Endothelial cell of hepatic sinusoid (primary cell): ENCODE measurements around the gene TMPO.
"Not testable (repeated sequence)": the region's sequence is repeated elsewhere in the genome, so short reads cannot be mapped to it uniquely, and the experiment has no call there.

Source experiments
- in situ Hi-C: cut with HindIII; loops from 2 replicates; pipeline ENCODE4 v1.10.0; 2017; ENCODE audit warnings: low sequenced_read_pairs

TMPO gene

DNA sequence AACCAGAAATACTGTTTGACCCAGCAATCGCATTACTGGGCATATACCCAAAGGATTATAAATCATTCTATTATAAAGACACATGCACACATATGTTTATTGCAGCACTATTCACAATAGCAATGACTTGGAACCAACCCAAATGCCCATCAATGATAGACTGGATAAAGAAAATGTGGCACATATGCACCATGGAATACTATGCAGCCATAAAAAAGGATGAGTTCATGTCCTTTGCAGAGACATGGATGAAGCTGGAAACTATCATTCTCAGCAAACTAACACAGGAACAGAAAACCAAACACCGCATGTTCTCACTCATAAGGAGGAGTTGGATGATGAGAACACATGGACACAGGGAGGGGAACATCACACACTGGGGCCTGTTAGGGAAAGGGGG is 61.4 kb downstream of the TMPO start:
- in situ Hi-C loops: not testable (repeated sequence)

DNA sequence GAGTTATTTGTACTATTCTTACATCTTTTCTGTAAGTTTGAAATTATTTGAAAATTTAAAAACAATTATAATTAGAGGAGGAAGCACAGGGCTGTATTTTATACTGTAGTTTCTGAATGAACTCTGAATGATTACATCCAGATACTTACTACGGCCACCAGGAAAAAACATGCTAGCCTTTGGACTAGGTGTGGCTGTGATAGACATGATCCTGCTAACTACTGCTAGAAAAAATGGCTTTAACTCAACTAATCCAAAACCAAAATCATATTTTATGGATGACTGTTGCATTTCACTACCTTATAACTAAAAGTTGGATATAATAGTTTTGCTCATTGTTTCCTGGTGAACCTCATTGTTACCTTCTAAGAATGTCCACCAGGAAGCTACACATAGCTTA is 63.0 kb downstream of the TMPO start:
- in situ Hi-C loops: no loop called here

DNA sequence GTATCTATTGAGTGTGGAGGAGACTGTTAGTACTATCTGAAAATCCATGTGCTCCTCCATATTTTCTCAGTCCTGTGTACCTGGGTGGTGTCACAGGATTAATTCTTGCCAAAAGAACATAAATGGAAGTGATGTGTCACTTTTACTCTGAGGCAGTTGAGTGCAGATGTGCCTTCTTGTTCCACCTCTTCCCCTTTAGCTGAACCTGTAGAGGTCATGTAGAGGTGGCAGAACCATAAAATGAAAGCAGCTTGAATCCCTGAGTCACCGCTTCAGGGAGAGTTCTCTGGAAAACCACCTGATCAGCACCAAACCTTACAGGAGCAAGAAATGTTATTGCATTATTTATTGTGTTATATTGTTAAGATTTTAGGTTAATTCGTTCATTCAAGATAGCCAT is 63.4 kb downstream of the TMPO start:
- in situ Hi-C loops: no loop called here

DNA sequence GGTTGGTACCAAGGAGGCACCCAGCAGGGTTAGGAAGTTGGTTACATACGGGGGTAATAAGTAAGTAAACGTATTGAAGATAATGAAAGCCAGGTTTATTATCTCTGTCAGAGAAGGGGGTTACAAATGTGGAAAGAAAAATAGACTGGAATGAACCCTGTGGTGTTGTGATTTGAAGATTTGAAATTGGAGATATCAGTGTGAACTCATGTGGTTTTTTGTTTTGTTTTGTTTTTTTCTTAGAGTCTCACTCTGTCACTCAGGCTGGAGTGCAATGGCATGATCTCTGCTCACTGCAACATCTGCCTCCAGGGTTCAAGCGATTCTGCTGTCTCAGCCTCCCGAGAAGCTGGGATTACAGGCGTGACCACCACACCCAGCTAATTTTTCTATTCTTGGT is 64.0 kb downstream of the TMPO start:
- in situ Hi-C loops: no loop called here

DNA sequence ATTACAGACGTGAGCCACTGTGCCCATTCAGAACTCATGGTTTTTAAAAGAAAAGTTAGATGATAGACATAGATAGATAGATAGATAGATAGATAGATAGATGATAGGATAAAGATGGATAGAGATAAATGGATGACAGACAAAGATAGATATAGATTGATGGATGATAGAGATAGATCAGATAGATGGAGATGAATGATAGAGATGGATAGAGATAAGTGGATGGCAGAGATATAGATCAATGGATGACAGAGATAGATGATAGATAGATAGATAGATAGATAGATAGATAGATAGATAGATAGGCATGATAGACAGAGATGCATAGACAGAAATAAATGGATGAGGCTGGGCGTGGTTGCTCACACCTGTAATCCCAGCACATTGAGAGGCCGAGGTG is 64.4 kb downstream of the TMPO start:
- in situ Hi-C loops: no loop called here

DNA sequence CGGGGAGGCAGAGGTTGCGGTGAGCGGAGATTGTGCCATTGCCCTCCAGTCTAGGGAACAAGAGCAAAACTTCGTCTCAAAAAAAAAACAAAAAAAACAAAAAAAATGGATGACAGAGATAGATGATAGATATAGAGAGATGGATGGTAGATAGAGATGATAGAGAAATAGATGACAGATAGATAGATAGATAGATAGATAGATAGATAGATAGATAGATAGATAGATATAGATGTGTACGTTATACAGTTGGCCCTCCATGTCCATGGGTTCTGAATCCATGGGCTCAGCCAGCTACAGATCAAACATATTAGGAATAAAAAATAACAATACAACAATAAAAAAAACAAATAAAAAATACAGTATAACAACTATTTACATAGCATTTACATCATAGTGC is 65.3 kb downstream of the TMPO start:
- in situ Hi-C loops: no loop called here

DNA sequence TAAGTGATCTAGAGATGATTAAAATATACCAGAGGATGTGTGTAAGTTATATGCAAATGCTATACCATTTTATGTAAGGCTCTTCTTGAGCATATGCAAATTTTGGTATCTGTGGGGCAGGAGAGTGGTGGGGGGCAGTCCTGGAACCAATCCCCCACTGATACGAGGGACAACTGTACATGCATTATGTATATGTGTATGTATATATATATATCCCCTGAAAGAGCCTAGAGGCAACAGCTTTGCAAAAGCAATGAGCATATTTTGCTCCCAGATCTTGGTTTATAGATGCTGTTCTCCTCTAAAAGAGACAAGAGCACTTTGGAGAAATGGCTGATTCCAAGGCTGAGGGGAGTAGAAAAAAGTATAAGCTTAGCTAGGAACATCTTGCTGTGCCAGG is 65.7 kb downstream of the TMPO start:
- in situ Hi-C loops: no loop called here

DNA sequence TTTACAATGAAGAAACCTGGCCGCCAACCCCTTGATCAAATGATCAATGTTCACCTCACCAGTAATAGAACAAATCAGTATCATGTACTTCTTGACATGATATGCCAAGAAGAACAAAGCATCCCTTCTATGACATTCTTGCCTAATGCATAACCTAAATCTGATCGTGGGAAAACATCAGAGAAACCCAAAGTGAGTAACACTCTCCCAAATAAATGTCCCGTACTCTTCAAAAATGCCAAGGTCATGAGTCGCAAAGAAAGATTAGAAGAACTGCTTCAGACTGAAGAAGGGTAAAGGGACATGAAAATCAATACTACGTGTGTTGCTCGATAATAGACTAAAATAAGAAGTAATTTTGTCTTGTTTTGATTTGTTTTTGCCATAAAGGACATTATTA is 66.7 kb downstream of the TMPO start:
- in situ Hi-C loops: no loop called here

DNA sequence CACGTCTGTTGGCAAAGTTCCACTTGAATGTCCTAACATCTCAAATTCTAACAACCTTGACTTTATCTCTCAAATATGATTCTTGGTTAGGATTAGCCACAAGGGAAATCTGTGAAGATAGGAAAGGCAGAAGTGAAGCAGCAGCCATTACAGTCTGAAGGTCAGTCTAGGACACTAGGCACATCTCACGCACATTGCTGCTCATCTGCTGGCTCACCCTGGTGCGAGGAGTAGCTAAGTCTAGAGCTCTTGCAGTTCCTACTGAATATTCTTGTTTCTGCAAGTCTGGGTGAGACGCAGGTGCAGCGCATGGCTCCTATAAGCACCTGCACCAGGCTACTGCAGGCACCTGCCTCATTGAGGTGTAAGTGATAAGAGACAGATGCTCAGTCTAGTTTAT is 71.7 kb downstream of the TMPO start:
- in situ Hi-C loops: no loop called here

DNA sequence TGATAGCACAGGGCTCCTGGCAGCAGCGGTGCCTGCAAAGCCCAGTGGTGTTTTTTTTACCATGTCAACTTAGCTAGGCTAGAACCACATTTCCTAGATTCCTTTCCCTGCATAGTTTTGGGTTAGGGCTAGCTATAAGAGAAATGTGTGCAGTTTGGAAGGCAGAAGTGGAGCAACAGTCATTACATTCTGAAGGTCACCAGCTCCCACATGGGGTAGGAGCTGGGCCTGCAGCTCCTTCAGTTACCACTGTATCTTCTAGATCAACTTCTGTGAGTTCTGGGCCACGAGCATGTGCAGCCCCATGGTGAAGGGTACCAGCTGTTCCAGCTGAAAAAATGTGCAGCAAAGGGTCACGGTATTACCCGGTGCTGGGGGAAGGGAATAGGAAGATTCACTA is 75.8 kb downstream of the TMPO start:
- in situ Hi-C loops: no loop called here

DNA sequence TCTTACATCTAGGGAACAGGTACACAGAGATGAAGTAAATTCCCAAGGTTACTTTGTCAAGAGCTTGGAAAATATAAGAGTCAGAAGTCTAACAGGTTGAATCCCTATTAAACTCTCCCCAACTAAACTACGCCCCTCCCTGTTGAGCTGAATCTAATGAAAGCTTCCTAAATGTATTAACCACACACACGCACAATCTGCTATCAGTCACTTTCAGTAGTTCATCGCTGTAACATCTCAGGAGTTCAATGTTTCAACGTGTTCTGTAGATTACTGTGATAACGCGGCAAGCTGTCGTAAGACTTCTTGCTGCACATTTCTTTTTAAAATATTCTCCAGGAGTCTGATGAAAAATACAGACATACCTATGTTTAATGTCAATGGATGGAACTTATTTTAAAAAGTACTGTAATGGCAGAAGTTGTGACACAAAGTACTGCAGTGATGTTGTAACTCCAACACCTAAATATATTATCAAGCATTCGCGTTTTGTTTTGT is 77.5 kb downstream of the TMPO start:
- in situ Hi-C loops: no loop called here

DNA sequence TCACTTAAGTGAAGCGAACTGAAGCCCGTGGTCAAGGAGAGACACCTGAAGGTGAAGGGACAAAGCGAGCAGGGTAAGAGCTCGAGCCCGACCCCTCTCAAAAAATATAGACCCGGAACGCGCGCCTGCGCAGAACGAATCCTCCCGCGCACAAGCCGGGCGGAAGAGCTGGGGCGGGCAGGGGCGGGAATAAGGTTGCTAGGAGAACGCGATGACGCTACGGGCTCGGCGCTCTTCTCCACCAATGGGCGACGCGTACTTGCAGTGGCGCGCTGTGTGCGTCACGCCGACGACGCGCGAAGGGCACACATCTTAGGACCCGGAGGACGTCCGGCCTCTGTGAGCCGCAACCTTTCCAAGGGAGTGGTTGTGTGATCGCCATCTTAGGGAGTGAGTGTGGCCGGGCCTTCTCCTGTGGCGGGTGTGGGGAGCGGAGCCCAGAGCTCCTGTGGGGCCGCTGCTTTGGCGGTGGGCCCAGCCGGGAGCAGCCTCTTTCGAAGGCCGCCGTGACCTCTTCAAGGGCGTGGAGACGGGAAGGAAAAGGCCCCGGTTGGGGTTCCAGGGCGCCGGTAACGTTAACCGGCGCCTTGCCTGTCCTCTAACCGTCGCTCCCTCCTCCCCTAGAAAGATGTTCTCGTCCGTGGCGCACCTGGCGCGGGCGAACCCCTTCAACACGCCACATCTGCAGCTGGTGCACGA is 78.1 kb downstream of the TMPO start, which contains the start of gene SLC25A3:
TSS of gene SLC25A3 (plus strand) at position 336 of the 699 bp plus-strand sequence. CDS start at position 629, 293 bp downstream.
- in situ Hi-C loops: no loop called here

DNA sequence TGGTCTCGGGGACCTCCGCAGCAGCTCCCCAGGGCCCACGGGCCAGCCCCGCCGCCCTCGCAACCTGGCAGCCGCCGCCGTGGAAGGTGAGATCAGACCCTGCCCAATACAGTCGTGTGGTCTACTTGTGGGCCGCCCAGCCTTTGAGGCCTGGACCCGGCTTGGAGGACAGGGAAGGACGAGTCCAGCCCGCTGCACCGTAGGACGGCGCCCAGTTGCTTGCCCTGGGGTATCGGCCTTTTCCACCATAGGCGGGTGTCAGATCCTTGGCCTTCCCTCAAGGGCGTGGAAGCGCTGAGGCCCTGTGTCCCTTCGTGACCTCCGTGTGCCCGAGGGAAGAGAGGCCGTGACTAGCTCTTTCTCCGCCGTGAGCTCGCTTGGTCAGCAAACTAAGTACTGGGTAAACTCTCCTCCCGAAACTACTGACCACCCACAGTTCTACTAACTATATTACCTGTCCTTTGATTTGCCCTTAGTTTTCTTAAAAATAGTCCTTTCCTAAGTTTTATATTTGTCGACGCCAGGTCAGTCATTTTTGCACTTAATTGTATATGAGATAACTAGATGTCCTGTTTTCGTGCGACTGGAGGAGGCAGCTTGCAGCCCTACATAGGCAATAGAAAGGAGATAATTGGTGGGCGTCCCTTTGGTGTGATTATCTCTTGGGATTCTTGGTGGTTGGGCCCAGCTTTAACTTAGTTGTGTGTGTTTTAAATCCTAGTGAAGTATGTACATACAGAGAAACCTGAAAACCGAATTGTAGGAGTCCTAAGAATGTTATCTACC is 78.9 kb downstream of the TMPO start:
- in situ Hi-C loops: no loop called here

DNA sequence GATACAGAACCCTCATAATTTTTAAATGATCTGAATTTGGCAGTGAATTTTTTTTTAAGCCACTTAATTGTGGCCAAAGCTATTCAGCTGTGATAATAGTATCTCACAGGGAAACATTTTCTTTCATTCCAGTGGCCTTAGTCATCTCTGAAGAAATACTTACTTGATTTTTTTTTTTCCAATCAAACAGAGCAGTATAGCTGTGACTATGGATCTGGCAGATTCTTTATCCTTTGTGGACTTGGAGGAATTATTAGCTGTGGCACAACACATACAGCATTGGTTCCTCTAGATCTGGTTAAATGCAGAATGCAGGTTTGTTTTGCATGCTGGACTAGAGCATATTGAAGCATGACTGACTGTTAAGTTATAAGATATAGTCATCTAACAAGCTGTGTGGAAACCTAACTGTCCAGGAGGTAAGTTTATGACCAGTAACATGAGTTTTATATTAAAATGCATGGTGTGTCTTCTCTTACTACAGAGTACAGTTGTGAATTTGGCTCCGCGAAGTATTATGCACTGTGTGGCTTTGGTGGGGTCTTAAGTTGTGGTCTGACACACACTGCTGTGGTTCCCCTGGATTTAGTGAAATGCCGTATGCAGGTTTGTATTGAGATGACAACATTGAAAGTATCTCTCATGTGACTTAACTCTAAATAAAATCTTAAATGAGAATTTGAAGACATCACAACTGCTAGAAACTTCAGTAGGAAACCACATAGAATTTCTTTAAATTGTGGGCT is 80.0 kb downstream of the TMPO start:
- in situ Hi-C loops: no loop called here

DNA sequence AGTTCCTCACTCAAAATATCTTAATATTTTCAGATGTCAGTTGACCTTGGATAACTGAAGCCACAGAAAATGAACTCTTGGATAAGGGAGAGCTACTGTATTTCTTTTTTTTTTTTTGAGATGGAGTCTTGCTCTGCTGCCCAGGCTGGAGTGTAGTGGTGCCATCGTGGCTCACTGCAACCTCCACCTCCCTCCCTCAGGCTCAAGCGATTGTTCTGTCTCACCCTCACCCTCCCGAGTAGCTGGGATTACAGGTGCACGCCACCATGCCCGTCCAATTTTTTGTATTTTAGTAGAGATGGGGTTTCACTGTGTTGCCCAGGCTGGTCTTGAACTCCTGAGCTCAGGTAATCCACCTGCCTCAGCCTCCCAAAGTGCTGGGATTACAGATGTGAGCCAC is 81.9 kb downstream of the TMPO start:
- in situ Hi-C loops: not testable (repeated sequence)
